ENCODE results near the gene COL6A2. TPM values are rescaled to one million over a fixed set of nuclear protein-coding genes. Genes with fewer than 3 reads are reported as not detected.

COL6A2 gene
- total RNA-seq, 6 experiments from 2014 or later: 17.3 to 81.7 (median 38.4) TPM

DNA sequence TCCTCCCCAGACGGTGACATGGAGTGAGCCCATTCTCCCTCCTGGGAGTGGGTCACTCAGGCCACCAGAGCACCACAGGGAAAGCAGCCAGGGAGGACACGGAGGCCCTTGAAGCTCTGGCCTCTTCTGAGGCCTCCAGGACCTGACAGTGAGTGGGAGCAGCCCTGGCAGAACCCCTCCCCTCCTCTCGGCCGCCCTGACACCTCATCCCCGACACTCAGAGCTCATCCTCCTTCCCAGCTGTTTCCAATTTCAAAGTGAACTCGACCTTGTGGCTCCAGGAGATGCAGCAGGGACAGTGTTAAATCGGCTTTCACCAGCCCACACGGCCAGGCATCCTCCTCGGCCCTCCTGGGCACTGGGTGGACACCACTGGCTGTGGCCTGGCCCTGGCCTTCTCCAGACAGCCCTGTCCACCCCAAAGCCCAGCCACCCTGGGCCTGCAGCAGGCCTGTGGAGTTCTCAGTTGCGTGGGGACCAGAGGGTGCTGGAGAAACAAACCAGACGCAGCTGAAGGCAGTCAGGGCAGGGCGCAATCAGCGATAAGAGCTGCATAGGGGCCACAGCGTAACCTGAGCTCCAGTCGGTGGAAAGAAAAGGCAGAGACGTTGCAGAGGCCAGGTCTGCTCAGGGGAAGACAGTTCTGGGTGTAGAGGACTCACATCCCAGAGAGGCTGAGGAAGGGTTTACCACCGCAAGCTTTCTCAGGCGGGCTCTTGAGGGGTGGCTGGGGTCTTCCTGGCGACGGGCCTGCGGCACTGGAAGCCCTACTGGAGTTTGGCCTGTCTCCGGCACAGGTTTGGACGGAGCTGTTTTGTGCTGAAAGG lies 30.4 kb downstream of the COL6A2 start:
- WGBS (ENCODE audit: insufficient coverage, low coverage, low lambda C conversion rate, missing lambda C conversion rate): 40% methylated on average over 8 of the region's 23 CpGs
- Histone ChIP-seq H3K4me1 (no peaks in the 10 kb centered on the region), H3K27me3 (no peaks in the 10 kb centered on the region), H3K9me3 (no peaks in the 10 kb centered on the region), H3K4me3 (no peak overlapping the region), H3K36me3 (peaks cover 0 to 10% (median 0%) of the 10 kb centered on the region in 4 donors), H3K27ac (no peak overlapping the region)
- intact Hi-C loops (cut with DNase I): no loop called here
- ATAC-seq: peak in 3 of 4 donors; percentile 0 to 2 (median 1)
- TF ChIP-seq, protein P1, sequence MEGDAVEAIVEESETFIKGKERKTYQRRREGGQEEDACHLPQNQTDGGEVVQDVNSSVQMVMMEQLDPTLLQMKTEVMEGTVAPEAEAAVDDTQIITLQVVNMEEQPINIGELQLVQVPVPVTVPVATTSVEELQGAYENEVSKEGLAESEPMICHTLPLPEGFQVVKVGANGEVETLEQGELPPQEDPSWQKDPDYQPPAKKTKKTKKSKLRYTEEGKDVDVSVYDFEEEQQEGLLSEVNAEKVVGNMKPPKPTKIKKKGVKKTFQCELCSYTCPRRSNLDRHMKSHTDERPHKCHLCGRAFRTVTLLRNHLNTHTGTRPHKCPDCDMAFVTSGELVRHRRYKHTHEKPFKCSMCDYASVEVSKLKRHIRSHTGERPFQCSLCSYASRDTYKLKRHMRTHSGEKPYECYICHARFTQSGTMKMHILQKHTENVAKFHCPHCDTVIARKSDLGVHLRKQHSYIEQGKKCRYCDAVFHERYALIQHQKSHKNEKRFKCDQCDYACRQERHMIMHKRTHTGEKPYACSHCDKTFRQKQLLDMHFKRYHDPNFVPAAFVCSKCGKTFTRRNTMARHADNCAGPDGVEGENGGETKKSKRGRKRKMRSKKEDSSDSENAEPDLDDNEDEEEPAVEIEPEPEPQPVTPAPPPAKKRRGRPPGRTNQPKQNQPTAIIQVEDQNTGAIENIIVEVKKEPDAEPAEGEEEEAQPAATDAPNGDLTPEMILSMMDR (IDR thresholded peaks at IDR 0.05): no peak
- TF ChIP-seq POLR2A (IDR thresholded peaks at IDR 0.05): no peak
- DNase-seq: peak in 2 of 3 donors; percentile 17 to 62

DNA sequence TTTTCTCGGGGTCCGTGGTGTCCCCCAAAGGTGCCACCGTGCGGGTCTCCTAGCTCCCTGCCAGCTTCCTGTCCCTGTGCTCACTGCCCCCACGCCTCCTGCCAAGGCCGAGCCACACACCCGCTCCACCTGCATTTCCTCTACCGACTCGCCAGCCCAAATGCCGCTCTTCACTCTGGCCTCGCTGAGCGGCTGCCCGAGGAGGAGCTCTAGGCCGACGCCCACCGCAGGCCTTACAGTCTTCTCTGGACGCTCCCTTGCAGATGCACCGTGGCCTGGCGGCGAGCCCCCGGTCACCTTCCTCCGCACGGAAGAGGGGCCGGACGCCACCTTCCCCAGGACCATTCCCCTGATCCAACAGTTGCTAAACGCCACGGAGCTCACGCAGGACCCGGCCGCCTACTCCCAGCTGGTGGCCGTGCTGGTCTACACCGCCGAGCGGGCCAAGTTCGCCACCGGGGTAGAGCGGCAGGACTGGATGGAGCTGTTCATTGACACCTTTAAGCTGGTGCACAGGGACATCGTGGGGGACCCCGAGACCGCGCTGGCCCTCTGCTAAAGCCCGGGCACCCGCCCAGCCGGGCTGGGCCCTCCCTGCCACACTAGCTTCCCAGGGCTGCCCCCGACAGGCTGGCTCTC lies 31.1 kb downstream of the COL6A2 start:
- peak; percentile 30 to 66 (median 54) for DNase-seq

GRCh38 chr21:46129846-46130651 lies 32.1 kb downstream of the COL6A2 start:
- 78% methylated on average over 4 of the region's 27 CpGs for WGBS (ENCODE audit: insufficient coverage, low coverage, low lambda C conversion rate, missing lambda C conversion rate)
- H3K27ac ChIP-seq: no peak overlapping the region
- H3K9me3 ChIP-seq: no peaks in the 10 kb centered on the region
- H3K27me3 ChIP-seq: no peaks in the 10 kb centered on the region
- TF ChIP-seq, protein P1 (IDR thresholded peaks at IDR 0.05): no peak
- no peak for TF ChIP-seq POLR2A (IDR thresholded peaks at IDR 0.05)
- H3K4me3 ChIP-seq: no peak overlapping the region
- no peaks in the 10 kb centered on the region for H3K4me1 ChIP-seq
- intact Hi-C loops (cut with DNase I): no loop called here
- no peak for ATAC-seq
- peaks cover 0 to 10% (median 0%) of the 10 kb centered on the region in 4 donors for H3K36me3 ChIP-seq
- DNase-seq: peak; percentile 19 to 58 (median 48)

More for the DNA sequence above, 31.1 kb downstream of the COL6A2 start:
- TF ChIP-seq POLR2A (IDR thresholded peaks at IDR 0.05): no peak
- TF ChIP-seq, protein P1 (IDR thresholded peaks at IDR 0.05): no peak
- Histone ChIP-seq H3K4me3 (no peak overlapping the region), H3K27me3 (no peaks in the 10 kb centered on the region), H3K9me3 (no peaks in the 10 kb centered on the region), H3K4me1 (no peaks in the 10 kb centered on the region), H3K36me3 (peaks cover 0 to 10% (median 0%) of the 10 kb centered on the region in 4 donors), H3K27ac (no peak overlapping the region)
- no peak for ATAC-seq
- WGBS (ENCODE audit: insufficient coverage, low coverage, low lambda C conversion rate, missing lambda C conversion rate): 81% methylated on average over 19 of the region's 45 CpGs
- intact Hi-C loops (cut with DNase I): no loop called here

DNA sequence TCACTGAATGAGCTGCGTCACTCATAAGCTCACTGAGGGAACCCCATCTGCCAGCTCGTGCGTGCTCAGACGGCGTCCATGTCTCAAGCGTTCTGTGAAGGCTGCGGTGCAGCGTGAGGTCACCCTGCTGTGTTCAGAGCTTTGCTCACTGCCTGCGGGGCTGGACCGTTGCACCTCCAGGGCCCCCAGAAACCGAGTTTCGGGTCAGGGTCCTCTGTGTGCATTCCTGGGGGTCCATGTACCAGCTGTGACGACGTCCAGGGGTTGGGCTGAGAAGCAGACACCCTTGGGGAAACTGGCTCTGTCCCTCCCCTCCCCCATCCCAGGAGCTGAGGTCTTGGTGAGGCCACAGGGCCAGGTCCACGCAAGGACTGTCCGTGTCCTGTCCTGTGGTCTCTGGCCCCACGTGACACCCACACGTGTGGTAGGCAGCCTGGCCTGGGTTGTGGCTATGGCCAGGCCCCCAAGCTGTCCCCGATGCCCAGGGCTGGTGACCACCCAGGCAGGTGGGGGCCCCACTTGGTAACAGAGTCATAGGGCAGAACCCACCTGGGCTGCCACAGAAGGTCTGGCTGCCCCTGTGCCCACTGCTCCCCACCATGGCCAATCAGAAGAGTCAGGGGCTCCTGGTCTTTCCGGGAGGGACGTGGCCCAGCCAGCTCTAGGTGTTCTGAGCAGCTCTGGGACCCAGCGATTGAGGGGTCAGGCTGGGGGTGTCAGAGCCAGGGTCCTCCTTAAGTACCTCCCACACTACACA lies 33.1 kb downstream of the COL6A2 start:
- TF ChIP-seq, protein P1 (IDR thresholded peaks at IDR 0.05): no peak
- no peak for TF ChIP-seq POLR2A (IDR thresholded peaks at IDR 0.05)
- Histone ChIP-seq H3K4me1 (no peaks in the 10 kb centered on the region), H3K27me3 (no peaks in the 10 kb centered on the region), H3K36me3 (peaks cover 0 to 10% (median 0%) of the 10 kb centered on the region in 4 donors), H3K9me3 (no peaks in the 10 kb centered on the region), H3K4me3 (no peak overlapping the region), H3K27ac (no peak overlapping the region)
- DNase-seq (peak; percentile 26 to 57 (median 56)), ATAC-seq (no peak)
- intact Hi-C loops (cut with DNase I): no loop called here
- 95% methylated on average over 3 of the region's 22 CpGs for WGBS (ENCODE audit: insufficient coverage, low coverage, low lambda C conversion rate, missing lambda C conversion rate)

Data from right lobe of liver (tissue), 6 donors.